CD1c-positive myeloid dendritic cell (primary cell): ENCODE measurements around the gene EEFSEC.

Source experiments
- DNase-seq: peaks from one replicate; pipeline ENCODE4 v3.0.0-alpha.2; 2016; ENCODE audit errors: extremely low spot score

EEFSEC gene

GRCh38 chr3:128271536-128272332 is 118.5 kb downstream of the EEFSEC start:
- no peak for DNase-seq

- no peak for DNase-seq
Measured at GRCh38 chr3:128273109-128273840, 120.0 kb downstream of the EEFSEC start.

GRCh38 chr3:128273841-128274573 is 120.7 kb downstream of the EEFSEC start:
- no peak for DNase-seq

GRCh38 chr3:128274837-128275236 is 121.6 kb downstream of the EEFSEC start:
- DNase-seq, result no peak

- DNase-seq, result no peak
Measured at GRCh38 chr3:128275316-128276145, 122.2 kb downstream of the EEFSEC start.

GRCh38 chr3:128276146-128276435 is 122.8 kb downstream of the EEFSEC start:
- DNase-seq, result no peak

GRCh38 chr3:128276577-128277183 is 123.4 kb downstream of the EEFSEC start:
- DNase-seq, result no peak

GRCh38 chr3:128277378-128278069 is 124.2 kb downstream of the EEFSEC start:
- DNase-seq, result no peak

GRCh38 chr3:128278130-128278529 is 124.8 kb downstream of the EEFSEC start:
- no peak for DNase-seq

GRCh38 chr3:128278761-128279600 is 125.7 kb downstream of the EEFSEC start:
- DNase-seq, result no peak

GRCh38 chr3:128279601-128279880 is 126.3 kb downstream of the EEFSEC start:
- DNase-seq, result no peak

GRCh38 chr3:128280481-128281052 is 127.3 kb downstream of the EEFSEC start:
- no peak for DNase-seq

GRCh38 chr3:128281056-128281455 is 127.8 kb downstream of the EEFSEC start:
- no peak for DNase-seq

GRCh38 chr3:128281461-128282367 is 128.4 kb downstream of the EEFSEC start:
- no peak for DNase-seq

GRCh38 chr3:128282380-128283196 is 129.3 kb downstream of the EEFSEC start:
- no peak for DNase-seq

- no peak for DNase-seq
Measured at GRCh38 chr3:128283421-128283820, 130.1 kb downstream of the EEFSEC start.

GRCh38 chr3:128285042-128285966 is 132.0 kb downstream of the EEFSEC start:
- DNase-seq, result no peak
